B cell (primary cell): ENCODE results near the gene TTC22. TPM values are rescaled to one million over a fixed set of nuclear protein-coding genes. Genes with fewer than 3 reads are reported as not detected.

Experiments used
- ATAC-seq: fragments of 200-7000 bp; cut with Tn5 transposase; one replicate; pipeline ENCODE4 v1.10.0; 2021; ENCODE audit warnings: low read depth, mild to moderate bottlenecking, moderate number of reproducible peaks, moderate library complexity
- CTCF ChIA-PET: fragments of 350-600 bp; sonication (Branson Sonifier 250); formaldehyde crosslinking; loops from one replicate; lab custom pipeline; 2021; ENCODE audit warnings: antibody characterized with exemption, inconsistent platforms; lab: Charles Lee
- POLR2A ChIA-PET: fragments of 350-600 bp; sonication (Branson Sonifier 250); formaldehyde crosslinking; loops from one replicate; lab custom pipeline; 2021; ENCODE audit warnings: antibody characterized with exemption; lab: Charles Lee
- DNase-seq: peaks from one replicate; pipeline ENCODE4 v3.0.0; 2013
- H2AFZ ChIP-seq: 2 replicates; pipeline ENCODE4 v1.6.1; 2012; ENCODE audit warnings: mild to moderate bottlenecking, low read depth, low read length; ENCODE audit not compliant: insufficient read depth, poor library complexity, severe bottlenecking
- H3K27ac ChIP-seq, 2 donors: 1 replicate in 1 of 2; 2 replicates in 1 of 2; pipeline ENCODE4 v1.5.1; 2012 to 2013; ENCODE audit warnings: low read length in 2 of 2, mild to moderate bottlenecking in 2 of 2, moderate library complexity in 1 of 2
- H3K27me3 ChIP-seq, 4 experiments: fragments of 200-600 bp in 1 of 4; sonication (generic) in 1 of 4; replicated peaks in 1 of 4; 1 replicate in 2 of 4; 2 replicates in 2 of 4; pipeline versions ENCODE4 v1.6.1 to v1.7.0; 2013 to 2016; ENCODE audit warnings: low read length in 3 of 4, mild to moderate bottlenecking in 2 of 4, mixed read lengths in 1 of 4, moderate library complexity in 1 of 4; ENCODE audit not compliant: insufficient read depth in 4 of 4, control insufficient read depth in 3 of 4; ENCODE audit errors: control extremely low read depth in 1 of 4
- H3K36me3 ChIP-seq, 2 experiments: replicated peaks in 1 of 2; 1 replicate in 1 of 2; 2 replicates in 1 of 2; pipeline versions ENCODE4 v1.6.1 to v1.7.1; 2013; ENCODE audit warnings: low read length in 1 of 2; ENCODE audit not compliant: insufficient read depth in 2 of 2, control insufficient read depth in 1 of 2; ENCODE audit errors: control extremely low read depth in 1 of 2, extremely low read depth in 1 of 2
- H3K4me1 ChIP-seq, 2 donors: fragments of 200-600 bp in 1 of 2; sonication (generic) in 1 of 2; 1 replicate in 1 of 2; 2 replicates in 1 of 2; pipeline versions ENCODE4 v1.5.1 to v1.6.1; 2013 to 2017; ENCODE audit warnings: low read length in 2 of 2; ENCODE audit not compliant: control insufficient read depth in 2 of 2, insufficient read depth in 2 of 2
- H3K4me2 ChIP-seq: replicated peaks from 2 replicates; pipeline ENCODE3; 2012; ENCODE audit warnings: mild to moderate bottlenecking, low read depth, low read length; ENCODE audit not compliant: poor library complexity, severe bottlenecking
- H3K4me3 ChIP-seq, 5 experiments: fragments of 200-600 bp in 1 of 5; sonication (generic) in 1 of 5; 1 replicate in 3 of 5; 2 replicates in 2 of 5; pipeline versions ENCODE4 v1.5.1 to v1.7.0; 2011 to 2016; ENCODE audit warnings: low read length in 4 of 5, mild to moderate bottlenecking in 4 of 5, low read depth in 2 of 5, control low read depth in 1 of 5, moderate library complexity in 1 of 5; ENCODE audit not compliant: insufficient read depth in 1 of 5; ENCODE audit errors: control extremely low read depth in 1 of 5, extremely low read depth in 1 of 5
- H3K79me2 ChIP-seq: fragments of 200-600 bp; sonication (generic); one replicate; pipeline ENCODE4 v1.6.0; 2016; ENCODE audit warnings: low read length; ENCODE audit not compliant: control insufficient read depth, insufficient read depth
- H3K9ac ChIP-seq: fragments of 200-600 bp; sonication (generic); 2 replicates; pipeline ENCODE4 v1.6.1; 2017; ENCODE audit warnings: mild to moderate bottlenecking, low read length, moderate library complexity
- H3K9me3 ChIP-seq, 3 donors: one replicate each; pipeline versions ENCODE4 v1.6.1 to v1.7.1; 2013; ENCODE audit warnings: low read length in 2 of 3; ENCODE audit not compliant: control insufficient read depth in 2 of 3, insufficient read depth in 1 of 3; ENCODE audit errors: control extremely low read depth in 1 of 3
- H4K20me1 ChIP-seq: 2 replicates; pipeline ENCODE4 v1.6.0; 2012; ENCODE audit warnings: mild to moderate bottlenecking, low read length; ENCODE audit not compliant: insufficient read depth, control insufficient read depth, poor library complexity, severe bottlenecking
- H3K27ac Mint-ChIP-seq: one replicate; pipeline ENCODE4 v1.8.0; 2021; ENCODE audit warnings: mixed read lengths
- H3K27me3 Mint-ChIP-seq: one replicate; pipeline ENCODE4 v1.8.0; 2021; ENCODE audit warnings: mixed read lengths
- H3K4me1 Mint-ChIP-seq: one replicate; pipeline ENCODE4 v1.8.0; 2021; ENCODE audit warnings: mixed read lengths
- H3K4me3 Mint-ChIP-seq: one replicate; pipeline ENCODE4 v1.8.0; 2021; ENCODE audit warnings: mixed read lengths
- H3K9me3 Mint-ChIP-seq: one replicate; pipeline ENCODE4 v1.8.0; 2022; ENCODE audit warnings: mixed read lengths; ENCODE audit not compliant: insufficient read depth
- EZH2 ChIP-seq: IDR thresholded peaks from 2 replicates; pipeline ENCODE4 v1.6.1; 2012; ENCODE audit warnings: borderline replicate concordance, low read depth, mild to moderate bottlenecking, moderate library complexity, low read length; ENCODE audit not compliant: insufficient read depth, poor library complexity, severe bottlenecking
- WGBS: methylation state at CpG from one replicate; pipeline ENCODE4 v1.1.5; 2013; ENCODE audit warnings: missing lambda C conversion rate; ENCODE audit not compliant: insufficient coverage; 5-methylcytosine and 5-hydroxymethylcytosine counted together
- intact Hi-C: fragments of 100-400 bp; cut with micrococcal nuclease; formaldehyde crosslinking; loops from one replicate; pipeline ENCODE4 v1.10.0; 2022
- polyA plus RNA-seq: library from polyadenylated mRNA; depleted of rRNA; stranded (reverse); fragments of >200 nt; gene quantifications from 2 replicates; pipeline ENCODE4 v1.2.3, GENCODE V29; 2012
- total RNA-seq, 2 donors: library from RNA; stranded (reverse); fragments of 120-200 nt in 1 of 2; gene quantifications; 1 replicate in 1 of 2; 2 replicates in 1 of 2; pipeline versions ENCODE4 v1.2.3 to v1.2.4, GENCODE V29; 2013 to 2022
- TF ChIP-seq, protein P1 (sequence below): fragments of 200-600 bp; IDR thresholded peaks from one replicate; pipeline ENCODE4 v1.8.0; 2022; ENCODE audit warnings: antibody characterized with exemption, mild to moderate bottlenecking

Gene TTC22
- total and polyA plus RNA-seq, 2 donors (not counting 1 experiment from before 2014, with no cell fraction given), result 7.8 to 10.9 TPM

DNA sequence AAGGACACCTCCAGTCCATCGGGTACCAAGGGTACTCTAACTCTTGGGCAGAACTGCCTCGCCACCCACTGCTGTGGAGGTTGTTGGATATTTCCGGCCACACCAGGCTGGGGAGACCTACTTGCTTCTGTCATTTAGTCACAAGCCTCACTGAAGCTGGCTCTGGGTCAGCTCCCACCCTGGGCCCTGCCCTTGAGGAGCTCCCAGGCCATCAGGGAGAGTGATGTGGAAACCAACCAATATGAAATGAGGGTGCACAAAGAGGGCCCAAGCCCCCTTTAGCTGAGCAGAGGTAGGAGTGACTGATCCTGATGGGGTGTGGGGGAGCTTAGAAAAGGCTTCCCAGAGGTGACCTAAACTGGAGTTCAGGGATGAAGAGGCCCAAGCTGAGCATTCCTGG, 56.4 kb downstream of the TTC22 start:
- H2AFZ ChIP-seq, result no peak overlapping the region
- DNase-seq (no peak), ATAC-seq (no peak)
- H3K27ac ChIP-seq, result no peak overlapping the region
- peaks cover 1% of the 10 kb centered on the region for H3K27me3 Mint-ChIP-seq
- H3K4me3 Mint-ChIP-seq, result no peak overlapping the region
- H3K9ac ChIP-seq, result no peak overlapping the region
- H3K4me3 ChIP-seq, result no peak overlapping the region
- no peaks in the 10 kb centered on the region for H4K20me1 ChIP-seq
- H3K27me3 ChIP-seq, result no peaks in the 10 kb centered on the region
- H3K4me1 ChIP-seq, result no peaks in the 10 kb centered on the region
- ChIA-PET CTCF (no interaction called here), POLR2A (no interaction called here)
- no peak overlapping the region for H3K27ac Mint-ChIP-seq
- H3K36me3 ChIP-seq, result peaks cover 0 to 31% of the 10 kb centered on the region in 2 experiments
- no peak overlapping the region for H3K4me2 ChIP-seq
- H3K9me3 Mint-ChIP-seq, result no peaks in the 10 kb centered on the region
- 90% methylated on average over 3 of the region's 3 CpGs for WGBS
- TF ChIP-seq, protein P1, sequence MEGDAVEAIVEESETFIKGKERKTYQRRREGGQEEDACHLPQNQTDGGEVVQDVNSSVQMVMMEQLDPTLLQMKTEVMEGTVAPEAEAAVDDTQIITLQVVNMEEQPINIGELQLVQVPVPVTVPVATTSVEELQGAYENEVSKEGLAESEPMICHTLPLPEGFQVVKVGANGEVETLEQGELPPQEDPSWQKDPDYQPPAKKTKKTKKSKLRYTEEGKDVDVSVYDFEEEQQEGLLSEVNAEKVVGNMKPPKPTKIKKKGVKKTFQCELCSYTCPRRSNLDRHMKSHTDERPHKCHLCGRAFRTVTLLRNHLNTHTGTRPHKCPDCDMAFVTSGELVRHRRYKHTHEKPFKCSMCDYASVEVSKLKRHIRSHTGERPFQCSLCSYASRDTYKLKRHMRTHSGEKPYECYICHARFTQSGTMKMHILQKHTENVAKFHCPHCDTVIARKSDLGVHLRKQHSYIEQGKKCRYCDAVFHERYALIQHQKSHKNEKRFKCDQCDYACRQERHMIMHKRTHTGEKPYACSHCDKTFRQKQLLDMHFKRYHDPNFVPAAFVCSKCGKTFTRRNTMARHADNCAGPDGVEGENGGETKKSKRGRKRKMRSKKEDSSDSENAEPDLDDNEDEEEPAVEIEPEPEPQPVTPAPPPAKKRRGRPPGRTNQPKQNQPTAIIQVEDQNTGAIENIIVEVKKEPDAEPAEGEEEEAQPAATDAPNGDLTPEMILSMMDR, result no peak
- no peak for TF ChIP-seq EZH2
- no peaks in the 10 kb centered on the region for H3K4me1 Mint-ChIP-seq
- H3K9me3 ChIP-seq, result no peaks in the 10 kb centered on the region
- intact Hi-C loops, result no loop called here
- H3K79me2 ChIP-seq, result no peaks in the 10 kb centered on the region

DNA sequence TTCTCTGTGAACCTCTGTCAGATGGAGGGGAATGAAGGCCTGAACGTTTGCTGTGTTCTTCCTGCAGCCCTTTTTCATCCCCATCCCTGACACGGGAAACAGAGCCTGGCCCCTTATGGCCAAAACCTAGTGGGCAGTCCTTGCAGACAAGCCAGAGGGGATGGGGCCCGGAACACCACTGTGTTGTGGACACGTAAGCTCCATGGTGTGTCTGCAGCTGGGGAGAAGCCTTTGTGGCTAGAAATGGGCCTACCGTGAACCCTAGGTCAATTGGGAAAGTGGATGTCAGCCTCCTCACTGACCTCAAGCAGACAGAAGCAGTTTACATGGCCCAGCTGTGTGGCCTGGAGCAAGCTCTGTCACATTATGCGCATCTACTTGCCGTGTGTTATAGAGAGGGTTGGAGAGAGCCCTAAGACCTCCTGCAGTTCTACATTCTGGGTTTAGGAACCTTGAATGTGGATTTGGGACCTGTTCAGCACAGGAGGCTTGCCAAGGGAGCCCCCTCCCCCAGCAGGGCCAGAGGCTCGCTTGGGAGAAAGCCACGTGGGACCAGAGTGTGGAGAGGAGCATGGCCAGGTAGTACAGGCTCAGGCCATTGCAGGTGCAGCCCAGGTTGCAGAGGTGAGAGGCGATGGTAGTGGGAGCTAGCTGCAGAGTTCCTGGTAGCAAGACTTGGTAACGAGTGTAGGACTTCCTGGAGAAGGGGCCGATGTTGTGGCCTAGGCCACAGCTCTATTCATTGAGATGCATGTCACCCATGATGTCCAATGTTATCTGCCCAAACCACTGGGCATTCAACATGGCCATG, 57.5 kb downstream of the TTC22 start:
- Mint-ChIP-seq H3K27me3 (no peaks in the 10 kb centered on the region), H3K9me3 (no peaks in the 10 kb centered on the region), H3K27ac (no peak overlapping the region), H3K4me1 (no peaks in the 10 kb centered on the region), H3K4me3 (no peak overlapping the region)
- ChIA-PET CTCF (no interaction called here), POLR2A (no interaction called here)
- TF ChIP-seq, protein P1, result no peak
- no peak for TF ChIP-seq EZH2
- no peak overlapping the region for H3K4me2 ChIP-seq
- no peaks in the 10 kb centered on the region for H3K4me1 ChIP-seq
- H3K79me2 ChIP-seq, result no peaks in the 10 kb centered on the region
- no peak for ATAC-seq
- no peaks in the 10 kb centered on the region for H3K9me3 ChIP-seq
- H3K27me3 ChIP-seq, result no peaks in the 10 kb centered on the region
- H3K27ac ChIP-seq, result no peak overlapping the region
- no peak for DNase-seq
- WGBS, result 97% methylated on average over 8 of the region's 12 CpGs
- no peak overlapping the region for H2AFZ ChIP-seq
- intact Hi-C loops, result no loop called here
- no peaks in the 10 kb centered on the region for H4K20me1 ChIP-seq
- H3K9ac ChIP-seq, result no peak overlapping the region
- H3K36me3 ChIP-seq, result peaks cover 0 to 39% of the 10 kb centered on the region in 2 experiments
- no peak overlapping the region for H3K4me3 ChIP-seq
